SH-SY5Y (cell line): ENCODE results near the gene OTOGL.

Source experiments
- GATA2 ChIP-seq: IDR thresholded peaks from 2 replicates; pipeline ENCODE4 v1.6.1; 2011; ENCODE audit warnings: mild to moderate bottlenecking, low read depth, low read length
- GATA3 ChIP-seq: IDR thresholded peaks from 2 replicates; pipeline ENCODE4 v1.6.1; 2011; ENCODE audit warnings: low read depth, mild to moderate bottlenecking, low read length, moderate library complexity

GRCh38 chr12:80135624-80136023 lies 36.3 kb downstream of the OTOGL start:
- TF ChIP-seq GATA2 (no peak), GATA3 (no peak)
